ENCODE results near the gene ZNF232.
"Not testable (repeated sequence)": the region's sequence is repeated elsewhere in the genome, so short reads cannot be mapped to it uniquely, and the experiment has no call there.

The ZNF232 gene

GRCh38 chr17:5097101-5097834, 14.4 kb downstream of the ZNF232 start:
- ATAC-seq (no peak), DNase-seq (peak; percentile 28)

GRCh38 chr17:5096731-5097100, 15.0 kb downstream of the ZNF232 start:
- DNase-seq = no peak
- no peak for ATAC-seq

- no peak for ATAC-seq
- no peak for DNase-seq
Measured at GRCh38 chr17:5092218-5093010, 19.3 kb downstream of the ZNF232 start.

DNA sequence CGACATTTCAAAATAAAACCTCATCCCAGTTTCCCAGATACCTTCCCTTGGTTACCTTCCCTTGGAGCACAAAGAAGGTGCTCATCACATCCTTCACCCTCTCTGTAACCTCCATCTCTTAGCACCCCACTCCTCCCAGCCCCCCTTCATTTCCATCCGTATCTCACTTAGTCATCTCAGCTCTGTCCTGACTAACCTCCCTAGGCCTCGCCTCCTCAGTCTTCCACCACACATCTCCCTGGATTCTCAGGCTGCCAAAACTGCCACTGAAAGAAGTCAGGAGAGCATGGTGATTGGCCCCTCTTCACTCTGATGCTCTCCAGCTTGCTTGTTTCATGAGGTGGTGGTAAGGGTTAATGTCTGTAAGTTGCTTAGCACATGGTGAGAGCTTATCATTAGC, 31.1 kb downstream of the ZNF232 start:
- no peak for DNase-seq
- ATAC-seq = no peak

DNA sequence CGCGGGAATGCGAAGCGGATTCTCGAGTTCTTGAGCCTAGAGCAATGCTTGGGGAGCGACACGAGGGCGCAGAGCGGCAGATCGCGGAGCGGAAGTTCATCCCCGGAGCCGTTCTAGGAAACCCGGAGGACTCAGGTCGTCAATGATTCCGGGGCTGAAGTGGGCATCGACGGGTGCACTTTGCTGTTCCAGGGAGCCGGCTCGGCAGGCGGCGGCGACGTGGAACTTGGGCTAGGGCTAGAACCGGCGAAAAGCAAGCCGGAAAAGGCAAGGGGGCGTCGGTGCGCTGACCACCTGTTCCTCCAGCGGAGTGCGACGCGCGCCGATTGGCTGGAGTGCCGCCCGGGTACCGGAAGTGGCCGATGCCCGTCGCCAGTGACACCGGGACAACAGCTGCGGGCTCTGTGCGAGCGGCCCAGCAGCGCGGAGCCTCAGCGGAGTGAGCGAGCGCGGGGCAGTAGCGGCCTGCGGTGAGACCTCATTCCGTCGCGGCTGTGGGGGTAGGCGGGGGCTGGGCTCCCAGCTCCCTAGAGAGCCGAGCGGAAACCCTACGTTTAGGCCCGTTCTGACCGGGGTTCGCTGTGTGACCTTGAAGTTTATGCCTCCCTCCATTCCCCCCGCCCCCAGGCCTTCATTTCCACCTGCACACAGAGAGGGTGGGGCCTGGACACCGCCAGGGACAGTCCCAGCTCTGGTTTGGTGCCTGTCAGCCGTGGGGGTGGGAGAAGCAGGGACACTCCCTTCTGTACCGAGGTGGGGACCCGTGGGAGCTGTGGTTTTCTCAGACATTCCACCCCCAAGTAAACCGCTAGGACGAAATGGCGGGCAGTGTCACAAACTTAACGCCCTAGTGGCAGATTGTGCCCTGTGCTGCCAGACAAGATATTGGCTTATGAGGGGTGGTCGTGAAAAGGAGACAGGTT, 33.3 kb downstream of the ZNF232 start, which contains the start of gene ZFP3:
TSS of gene ZFP3 (plus strand) at position 362 of the 923 bp plus-strand sequence. CDS start 13,038 bp downstream, outside the sequence.
- ATAC-seq = peak; percentile 90
- peak; percentile 81 for DNase-seq

DNA sequence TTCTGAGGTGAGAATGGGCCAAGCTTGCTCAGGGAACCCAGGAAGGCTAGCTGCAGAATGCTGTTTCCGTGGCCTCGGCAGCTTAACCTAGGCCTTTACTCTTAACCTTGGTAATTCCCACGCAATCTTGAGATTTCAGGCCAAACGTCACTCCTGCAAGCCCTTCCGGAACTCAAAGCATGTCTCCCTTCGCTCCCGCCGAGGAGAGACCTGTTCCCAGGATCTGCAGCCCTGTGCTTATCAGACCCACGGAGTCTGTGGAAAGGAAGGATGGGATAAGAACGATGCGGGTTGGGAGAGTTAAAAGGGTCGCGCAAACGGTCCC, 33.9 kb downstream of the ZNF232 start:
- ATAC-seq (no peak), DNase-seq (no peak)

DNA sequence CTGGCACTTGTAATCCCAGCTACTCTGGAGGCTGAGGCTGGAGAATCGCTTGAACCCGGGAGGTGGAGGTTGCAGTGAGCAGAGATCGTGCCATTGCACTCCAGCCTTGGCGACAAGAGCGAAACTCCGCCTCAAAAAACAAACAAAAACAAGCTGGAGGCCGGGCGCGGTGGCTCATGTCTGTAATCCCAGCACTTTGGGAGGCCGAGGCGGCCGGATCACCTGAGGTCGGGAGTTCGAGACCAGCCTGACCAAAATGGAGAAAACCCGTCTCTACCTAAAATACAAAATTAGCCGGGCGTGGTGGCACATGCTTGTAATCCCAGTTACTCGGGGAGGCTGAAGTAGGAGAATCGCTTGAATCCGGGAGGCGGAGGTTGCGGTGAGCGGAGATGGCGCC, 34.4 kb downstream of the ZNF232 start:
- DNase-seq, ATAC-seq: not testable (repeated sequence)

DNA sequence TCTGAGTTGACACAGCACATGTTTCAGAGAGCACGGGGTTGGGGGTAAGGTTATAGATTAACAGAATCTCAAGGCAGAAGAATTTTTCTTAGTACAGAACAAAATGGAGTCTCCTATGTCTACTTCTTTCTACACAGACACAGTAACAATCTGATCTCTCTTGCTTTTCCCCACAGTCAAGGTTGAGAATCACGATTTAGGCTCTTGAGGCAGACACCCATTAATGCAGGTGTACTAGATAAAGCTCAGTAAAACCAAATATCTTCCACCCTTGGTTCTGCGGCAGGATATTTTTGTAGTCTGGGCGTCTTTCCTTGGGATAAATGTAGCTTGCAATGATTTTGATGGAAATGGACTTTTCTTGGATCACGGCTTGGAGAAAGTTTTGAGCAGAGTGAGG, 36.2 kb downstream of the ZNF232 start:
- not testable (repeated sequence) for ATAC-seq

DNA sequence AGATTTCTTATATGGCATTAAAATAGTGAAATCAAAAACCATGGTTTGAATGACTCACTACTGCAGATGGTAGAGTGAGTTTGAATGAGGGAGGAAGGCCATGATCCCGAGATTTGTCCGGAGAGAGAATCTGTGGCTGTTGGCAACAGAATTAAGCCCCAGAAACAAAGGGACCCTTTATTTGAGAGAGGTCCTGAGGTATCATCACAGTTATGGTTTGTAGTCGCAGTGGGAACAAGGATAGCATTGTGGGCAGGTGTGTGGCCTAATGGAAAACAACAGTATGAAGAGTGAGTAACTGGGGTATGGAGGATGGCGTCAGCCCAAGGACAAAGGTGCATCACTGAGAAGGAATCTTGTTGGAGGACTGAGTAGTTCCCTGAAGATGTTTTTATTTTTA, 42.0 kb downstream of the ZNF232 start:
- ATAC-seq (no peak), DNase-seq (no peak)

More for the DNA sequence above, 36.2 kb downstream of the ZNF232 start:
- DNase-seq = not testable (repeated sequence)

DNA sequence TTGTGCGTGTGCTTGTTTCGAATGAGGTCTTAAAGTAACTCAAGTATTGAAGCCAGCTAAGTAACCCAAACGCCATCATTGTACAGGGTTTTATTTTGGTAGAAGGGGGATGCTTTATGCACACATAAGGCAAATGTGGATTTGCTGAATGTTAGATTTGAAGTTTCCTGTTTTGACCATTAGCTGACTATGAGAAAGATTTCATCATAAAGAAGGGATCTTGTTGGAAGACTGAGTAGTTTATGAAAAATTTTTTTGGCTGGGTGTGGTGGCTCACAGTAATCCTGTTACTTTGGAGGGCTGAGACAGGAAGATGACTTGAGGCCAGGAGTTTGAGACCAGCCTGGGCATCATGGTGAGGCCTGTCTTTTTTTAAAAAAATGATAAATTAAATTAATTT, 43.4 kb downstream of the ZNF232 start:
- no peak for ATAC-seq

GRCh38 chr17:5065227-5065744, 46.4 kb downstream of the ZNF232 start:
- no peak for ATAC-seq
- DNase-seq = no peak

More for the DNA sequence above, 43.4 kb downstream of the ZNF232 start:
- no peak for DNase-seq

Data from stimulated activated naive CD8-positive, alpha-beta T cell treated with anti-CD3 and anti-CD28 coated beads, Interleukin-15, Interleukin-2, amounts not matched to agents 100 U/mL and 50 U/mL, for 24 hours (primary cell).